GM21447 (cell line): ENCODE data around the gene CTSF.
"Not testable (repeated sequence)": the region's sequence is repeated elsewhere in the genome, so short reads cannot be mapped to it uniquely, and the experiment has no call there.

Source experiments
- ATAC-seq: cut with Tn5 transposase; IDR thresholded peaks from one replicate; pipeline ENCODE4 v1.9.1; 2021; ENCODE audit not compliant: unreplicated experiment

CTSF gene

DNA sequence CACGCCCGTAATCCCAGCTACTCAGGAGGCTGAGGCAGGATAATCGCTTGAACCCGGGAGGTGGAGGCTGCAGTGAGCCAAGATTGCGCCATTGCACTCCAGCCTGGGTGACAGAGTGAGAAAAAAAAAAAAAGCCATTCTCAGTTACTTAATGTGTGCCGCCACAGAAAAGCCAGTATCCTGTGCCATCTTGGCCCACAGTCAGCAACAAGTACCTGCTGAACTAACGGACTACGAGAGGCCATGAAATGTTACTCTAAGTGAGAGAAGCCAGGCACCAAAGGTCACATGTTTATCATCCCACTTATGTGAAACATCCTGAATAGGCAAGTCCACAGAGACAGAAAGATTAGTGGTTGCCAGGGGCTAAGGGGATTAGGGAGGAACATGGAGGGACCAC is 27.8 kb downstream of the CTSF start:
- not testable (repeated sequence) for ATAC-seq

DNA sequence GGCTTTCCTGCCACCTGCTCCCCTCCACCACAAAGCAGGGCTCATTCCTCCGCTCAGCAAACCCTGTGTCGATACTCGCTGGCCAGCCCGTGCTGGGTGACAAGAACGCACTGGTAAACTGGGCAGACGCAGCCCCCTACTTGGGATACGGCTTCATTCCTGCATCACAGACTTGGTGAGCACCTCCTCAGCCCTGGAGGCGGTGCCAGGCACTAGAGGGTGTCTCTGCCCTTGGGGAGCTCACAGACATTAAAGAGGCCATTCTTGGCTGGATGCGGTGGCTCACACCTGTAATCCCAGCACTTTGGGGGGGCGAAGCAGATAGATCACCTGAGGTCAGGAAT is 28.6 kb downstream of the CTSF start:
- ATAC-seq = no peak

DNA sequence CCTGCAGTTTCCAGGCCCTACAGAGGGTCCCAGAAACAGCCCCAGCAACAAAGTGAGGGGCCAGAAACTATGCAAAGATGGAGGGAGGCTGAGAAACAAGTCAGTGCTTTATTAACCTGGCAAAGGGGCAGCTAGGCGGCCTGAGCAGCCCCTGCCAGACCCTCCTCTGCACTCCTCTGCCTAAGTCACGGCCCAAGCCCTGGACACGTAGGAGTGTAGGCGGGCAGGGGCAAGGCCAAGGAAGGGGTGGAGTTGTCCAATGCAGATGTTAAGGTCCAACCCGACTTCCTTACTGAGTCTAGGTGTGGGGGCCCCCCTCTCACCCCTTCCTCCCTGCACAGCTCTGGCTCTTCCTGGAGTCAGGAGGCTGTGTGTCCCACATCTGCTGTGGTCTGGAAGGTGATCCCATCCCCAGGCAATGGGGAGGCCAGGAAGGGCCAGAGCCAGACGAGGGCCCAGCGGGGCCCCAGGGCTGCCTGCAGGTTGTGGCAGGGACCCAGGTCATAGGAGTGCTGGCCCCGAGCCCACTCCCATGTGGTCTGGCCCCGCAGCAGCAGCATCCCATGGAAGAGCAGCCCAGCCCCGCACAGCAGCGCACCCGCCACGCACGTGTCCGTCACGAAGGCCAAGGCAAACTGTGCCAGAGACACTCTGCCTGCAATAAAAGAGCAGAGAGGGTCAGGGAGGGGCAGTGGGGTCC is 29.1 kb downstream of the CTSF start:
- ATAC-seq = no peak

DNA sequence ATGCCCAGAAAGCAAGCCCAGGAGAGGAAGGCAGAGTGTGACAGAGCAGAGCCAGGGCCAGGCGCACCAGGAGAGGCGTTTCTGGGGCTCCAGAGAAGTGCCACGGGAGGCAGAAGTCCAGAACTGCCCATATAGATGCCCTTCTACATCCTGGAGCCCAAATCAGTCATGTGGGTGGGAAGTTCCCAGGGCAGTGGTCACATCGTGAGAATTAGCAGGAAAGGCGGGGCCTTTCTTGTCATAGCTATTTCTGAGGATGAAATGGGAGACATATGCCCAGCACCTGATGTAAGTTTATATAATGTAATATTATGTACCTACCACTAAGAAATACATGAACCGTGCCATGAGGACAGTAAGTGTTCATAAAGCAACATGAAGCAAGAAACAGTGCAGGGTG is 35.6 kb downstream of the CTSF start:
- no peak for ATAC-seq

DNA sequence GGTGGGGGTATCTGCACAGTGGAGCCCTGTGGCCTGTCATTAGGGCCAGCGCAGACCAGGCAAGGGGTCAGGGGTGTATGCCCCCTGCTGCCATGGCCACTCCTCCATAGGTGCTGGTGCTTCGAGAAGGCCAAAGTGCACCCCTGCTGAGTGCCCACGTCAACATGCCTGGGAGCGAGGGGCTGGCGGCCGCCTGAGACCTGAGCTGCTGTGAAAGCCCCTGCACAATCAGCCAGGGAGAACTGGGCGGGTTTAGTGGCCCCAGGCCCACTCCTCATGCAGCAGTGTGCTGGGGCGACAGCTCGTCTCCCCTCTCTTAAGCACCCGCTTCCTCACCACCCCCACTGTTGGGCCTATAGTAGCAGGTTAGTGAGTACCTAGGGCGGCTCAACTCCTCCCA is 36.6 kb downstream of the CTSF start:
- no peak for ATAC-seq

DNA sequence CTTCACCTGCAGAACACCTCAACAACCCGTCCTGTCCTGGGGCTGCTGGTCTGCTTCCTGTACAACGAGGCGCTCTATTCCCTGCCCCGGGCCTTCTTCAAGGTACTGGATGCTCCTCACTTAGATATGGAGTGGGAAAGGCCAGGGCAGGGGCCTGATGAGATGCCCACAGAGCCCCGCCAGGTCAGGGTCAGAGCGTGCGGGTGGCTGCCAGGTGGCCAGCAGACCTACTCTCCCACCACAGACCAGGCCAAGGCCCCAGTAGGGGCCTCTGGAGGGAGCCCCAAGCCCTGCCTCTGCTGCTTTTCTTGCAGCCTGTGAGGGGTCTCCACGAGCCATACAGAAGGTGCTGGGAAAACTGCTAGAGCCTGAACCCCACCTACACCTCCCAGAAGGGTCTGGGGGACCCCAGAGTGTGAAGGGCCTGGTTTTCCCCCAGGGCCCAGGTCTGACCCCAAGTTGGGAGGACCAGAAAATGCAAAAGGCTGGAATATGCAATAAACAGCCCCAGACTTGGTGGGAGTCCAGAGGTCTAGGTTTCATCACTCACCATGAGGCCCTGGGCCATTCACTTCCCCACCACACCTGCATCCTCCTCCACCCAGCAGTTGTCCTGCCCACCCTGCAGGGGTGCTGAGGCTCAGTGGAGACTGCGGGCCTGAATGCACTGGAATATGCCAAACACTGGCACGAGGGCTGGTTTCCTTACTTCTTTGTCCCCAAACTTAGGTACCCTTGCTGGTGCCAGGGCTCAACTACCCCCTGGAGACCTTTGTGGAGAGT is 37.3 kb downstream of the CTSF start:
- no peak for ATAC-seq

DNA sequence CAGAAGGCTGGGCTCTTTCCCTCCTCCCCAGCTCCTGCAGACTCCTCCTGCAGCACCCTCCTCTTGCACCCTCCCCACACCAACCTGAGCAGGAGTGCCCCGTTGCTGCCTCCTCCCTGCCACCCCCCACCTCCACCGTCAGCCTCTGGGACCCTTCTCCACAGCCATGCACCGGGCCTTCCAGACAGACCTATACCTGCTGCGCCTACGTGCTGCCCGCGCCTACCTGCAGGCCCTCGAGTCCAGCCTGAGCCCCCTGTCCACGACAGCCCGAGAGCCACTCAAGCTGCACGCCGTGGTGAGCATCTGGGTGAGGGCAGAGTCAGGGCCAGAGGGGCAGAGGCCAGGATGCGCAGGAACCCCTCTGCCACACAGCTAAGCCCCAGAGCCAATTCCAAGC is 38.8 kb downstream of the CTSF start:
- ATAC-seq = no peak

DNA sequence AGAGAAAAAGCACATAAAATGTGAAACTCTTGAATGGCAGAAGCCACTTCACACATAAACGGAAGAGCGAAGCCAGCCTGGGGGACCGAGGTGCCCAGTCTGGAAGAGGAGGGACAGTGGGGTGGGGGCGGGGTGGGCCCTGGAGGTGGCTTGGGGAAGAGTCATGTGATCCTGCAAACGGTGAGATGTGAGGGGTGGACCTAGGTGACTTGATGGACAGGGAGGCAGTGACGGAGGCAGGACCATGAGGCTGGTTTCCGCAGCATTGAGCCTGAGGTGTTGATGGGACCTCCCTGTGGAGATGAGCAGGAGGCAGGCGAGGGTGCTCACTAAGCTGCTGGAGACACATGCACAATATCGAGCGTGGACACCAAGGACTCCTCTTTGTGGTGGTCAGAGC is 39.3 kb downstream of the CTSF start:
- no peak for ATAC-seq

DNA sequence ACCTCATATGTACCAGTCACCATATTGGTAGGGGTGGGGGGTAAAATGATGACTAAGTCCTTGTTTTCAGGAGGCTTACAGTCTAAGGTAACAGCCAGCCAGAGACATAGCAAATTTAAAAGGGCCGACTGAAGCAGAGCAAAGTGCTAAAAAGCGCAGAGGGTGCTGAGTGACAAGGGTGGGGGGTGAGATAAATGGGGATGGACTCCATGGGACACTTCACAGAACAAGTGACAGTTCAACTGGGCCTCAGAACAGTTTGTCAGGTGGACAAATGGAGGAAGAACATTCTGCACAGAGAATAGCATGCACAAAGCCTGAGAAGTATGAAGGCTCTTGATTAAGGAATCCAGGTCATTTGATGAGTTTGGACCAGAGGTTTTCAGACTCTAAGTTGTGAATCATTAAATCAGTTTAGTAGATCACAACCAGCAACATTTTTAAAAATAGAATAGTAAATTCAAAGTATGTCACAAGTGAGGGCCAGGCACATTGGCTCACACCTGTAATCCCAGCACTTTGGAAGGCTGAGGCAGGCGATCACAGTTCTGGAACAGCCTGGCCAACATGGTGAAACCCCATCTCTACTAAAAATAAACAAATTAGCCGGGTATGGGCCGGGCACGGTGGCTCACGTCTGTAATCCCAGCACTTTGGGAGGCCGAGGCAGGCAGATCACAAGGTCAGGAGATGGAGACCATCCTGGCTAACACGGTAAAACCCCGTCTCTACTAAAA is 43.9 kb downstream of the CTSF start:
- ATAC-seq = no peak

DNA sequence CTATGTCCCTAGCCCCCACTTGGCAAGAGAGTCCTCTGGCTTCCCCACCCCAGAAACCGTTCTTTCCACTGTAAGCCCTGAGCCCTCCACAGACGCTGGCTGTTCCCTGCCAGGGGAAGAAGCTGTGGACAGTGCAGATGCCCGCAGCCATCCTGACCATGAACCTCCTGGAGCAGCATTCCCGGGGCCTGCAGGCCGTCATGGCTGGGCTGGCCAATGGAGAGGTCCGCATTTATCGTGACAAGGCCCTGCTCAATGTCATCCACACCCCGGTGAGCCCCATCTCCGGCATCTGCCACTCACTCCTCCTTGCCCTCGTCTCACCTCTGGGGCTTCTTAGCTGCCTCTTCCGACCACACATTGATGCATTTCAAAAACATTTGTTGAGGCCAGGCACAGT is 44.8 kb downstream of the CTSF start:
- ATAC-seq = no peak
